NCI-H146 (cell line): ENCODE data around the gene CPEB3.

ENCODE experiments used
- DNase-seq: peaks from one replicate; lab custom pipeline; 2025; lab: John Stamatoyannopoulos, UW

The CPEB3 gene

GRCh38 chr10:92213049-92213448 is 77.8 kb downstream of the CPEB3 start:
- DNase-seq, result no peak

DNA sequence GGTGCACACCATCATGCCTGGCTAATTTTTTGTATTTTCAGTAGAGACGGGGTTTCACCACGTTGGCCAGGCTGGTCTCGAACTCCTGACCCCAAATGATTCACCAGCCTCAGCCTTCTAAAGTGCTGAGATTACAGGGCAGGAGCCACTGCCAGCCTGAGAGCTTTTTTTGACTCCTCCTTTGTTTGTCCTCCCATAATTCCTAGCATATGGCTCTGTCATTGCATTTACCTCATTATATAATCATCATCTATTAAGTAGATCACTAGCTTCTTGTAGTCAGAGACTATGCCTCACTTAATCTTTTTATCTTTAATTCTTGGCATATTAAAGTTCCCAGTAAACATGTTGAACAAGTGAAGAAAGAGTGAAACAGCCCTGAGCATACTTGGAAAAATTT is 82.1 kb downstream of the CPEB3 start:
- DNase-seq, result no peak

DNA sequence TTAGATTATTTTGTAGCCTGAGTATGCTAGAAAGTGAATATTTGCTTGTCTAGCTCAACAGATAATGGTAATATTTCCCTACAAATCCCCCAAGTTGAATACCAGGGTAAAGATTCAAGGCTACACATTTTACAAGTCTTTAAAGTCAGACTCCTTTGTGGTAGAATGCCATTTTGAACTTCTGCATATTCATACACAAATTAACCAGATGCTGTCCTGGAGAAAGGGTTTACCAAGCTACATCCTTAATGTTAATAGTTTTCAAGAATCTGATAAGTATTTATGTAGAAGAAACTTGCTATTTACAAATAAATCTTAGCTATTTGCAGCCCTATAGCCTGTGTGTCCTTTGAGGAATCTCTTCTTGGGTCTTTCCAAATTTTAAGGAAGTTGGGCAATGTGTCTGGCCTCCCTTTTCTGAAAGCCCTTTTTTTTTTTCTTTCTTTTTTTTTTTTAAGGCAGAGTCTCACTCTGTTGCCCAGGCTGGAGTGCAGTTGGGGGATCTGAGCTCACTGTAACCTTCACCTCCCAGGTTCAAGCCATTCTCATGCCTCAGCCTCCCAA is 82.6 kb downstream of the CPEB3 start:
- DNase-seq, result no peak

DNA sequence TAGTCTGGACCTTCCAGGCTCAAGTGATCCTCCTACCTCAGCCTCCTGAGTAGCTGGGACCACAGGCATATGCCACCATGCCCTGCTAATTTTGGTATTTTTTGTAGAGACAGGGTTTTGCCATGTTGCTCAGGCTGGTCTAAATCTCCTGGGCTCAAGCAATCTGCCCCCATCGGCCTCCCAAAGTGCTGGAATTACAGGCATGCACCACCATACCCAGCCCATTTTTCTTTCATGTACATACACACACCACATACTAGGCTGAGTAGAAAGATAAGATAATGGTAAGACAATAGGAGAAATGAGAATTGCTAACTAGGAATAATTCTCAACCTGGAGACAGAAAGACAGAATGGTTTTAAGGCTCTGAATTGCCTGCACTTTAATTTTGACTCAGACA is 83.8 kb downstream of the CPEB3 start:
- DNase-seq, result no peak

- DNase-seq, result peak; percentile 88
These were observed 86.8 kb downstream of the CPEB3 start for GRCh38 chr10:92203919-92204623.

DNA sequence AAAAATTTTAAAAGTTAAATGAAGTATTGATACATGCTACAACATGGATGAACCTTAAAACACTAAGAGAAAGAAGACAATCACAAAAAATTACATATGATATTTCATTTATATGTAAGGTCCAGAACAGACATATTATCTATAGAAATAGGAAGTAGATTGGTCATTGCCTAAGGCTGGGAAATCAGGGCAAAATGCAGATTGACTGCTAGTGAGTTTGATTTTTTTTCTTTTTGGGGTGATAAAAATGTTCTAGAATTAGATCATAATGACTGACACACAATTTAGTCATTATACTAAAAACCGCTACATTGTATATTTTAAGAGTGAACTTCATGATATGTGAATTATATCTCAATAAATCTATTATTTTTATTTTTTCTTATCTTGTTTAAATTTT is 88.3 kb downstream of the CPEB3 start:
- no peak for DNase-seq

GRCh38 chr10:92200564-92200963 is 90.3 kb downstream of the CPEB3 start:
- DNase-seq, result no peak

- DNase-seq, result no peak
These were observed 103.8 kb downstream of the CPEB3 start for GRCh38 chr10:92187101-92187500.

DNA sequence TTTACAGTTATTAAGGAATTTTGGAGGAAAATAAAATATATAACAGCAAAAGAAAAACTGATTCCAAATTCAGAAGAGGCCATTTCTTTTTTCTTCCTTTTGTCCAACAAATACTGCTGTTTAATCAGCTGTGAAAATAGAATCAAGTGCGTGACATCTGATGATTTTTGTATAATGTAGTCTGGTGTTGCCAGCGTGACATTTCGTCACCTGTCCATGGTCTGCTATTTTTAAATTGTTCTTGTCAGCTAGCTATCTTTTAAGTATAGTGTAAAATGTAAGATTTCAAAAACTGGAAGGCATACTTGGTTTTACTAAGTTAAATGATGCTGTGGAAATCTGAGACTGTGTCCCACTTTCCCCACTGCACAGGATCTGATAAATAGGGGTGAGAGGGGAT is 105.9 kb downstream of the CPEB3 start:
- peak; percentile 82 for DNase-seq

DNA sequence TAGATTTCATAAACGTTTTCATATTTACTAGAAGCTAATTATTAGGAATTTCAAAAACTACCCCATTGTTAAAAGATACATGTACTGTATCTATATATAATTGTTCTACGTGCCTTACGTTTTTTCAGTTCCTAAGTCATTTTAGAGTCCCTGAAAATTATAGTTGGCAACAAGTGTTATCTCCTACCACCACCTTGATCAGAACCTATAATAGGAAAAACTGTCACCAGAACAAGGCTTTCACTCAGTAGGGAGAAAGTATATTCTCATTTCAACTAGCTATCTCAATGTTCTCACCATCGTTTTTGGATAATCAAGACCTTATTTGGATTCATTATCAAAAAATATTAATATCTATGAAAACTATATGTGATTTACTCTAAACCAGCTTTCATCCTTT is 107.7 kb downstream of the CPEB3 start:
- DNase-seq, result no peak

DNA sequence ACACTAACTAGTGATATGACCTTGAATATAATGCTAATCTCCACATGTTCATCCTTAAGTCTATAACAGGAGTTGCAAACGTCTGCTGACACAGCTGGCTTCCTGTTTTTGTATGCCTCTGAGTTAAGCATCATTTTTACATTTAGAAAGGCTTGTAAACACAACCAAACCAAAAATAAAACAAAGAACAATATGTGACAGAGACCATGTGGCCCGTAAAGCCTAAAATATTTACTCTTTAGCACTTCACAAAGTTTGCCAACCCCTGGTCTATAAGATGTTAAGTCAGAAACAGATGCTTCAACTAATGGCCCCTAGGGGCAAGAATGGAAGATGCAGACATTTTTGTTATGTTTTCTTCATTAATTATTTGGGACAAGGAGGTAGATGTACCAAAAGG is 109.3 kb downstream of the CPEB3 start:
- no peak for DNase-seq

DNA sequence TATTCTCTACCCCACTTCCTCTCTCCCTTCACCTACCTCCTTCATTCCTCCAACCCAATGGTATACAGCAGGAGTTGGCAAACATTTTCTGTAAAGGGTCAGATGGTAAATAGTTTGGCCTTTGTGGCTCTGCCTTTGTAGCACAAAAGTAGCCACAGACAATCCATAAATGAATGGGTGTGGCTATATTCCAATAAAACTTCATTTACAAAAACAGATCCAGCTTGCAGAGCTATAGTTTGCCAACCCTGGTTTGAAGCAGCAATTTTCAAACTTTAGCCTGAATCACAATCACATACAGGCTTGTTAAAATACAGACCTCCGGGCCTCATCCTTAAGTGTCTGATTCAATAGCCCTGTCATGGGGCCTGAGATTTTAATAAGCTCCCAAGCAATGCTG is 110.5 kb downstream of the CPEB3 start:
- DNase-seq, result peak; percentile 16

DNA sequence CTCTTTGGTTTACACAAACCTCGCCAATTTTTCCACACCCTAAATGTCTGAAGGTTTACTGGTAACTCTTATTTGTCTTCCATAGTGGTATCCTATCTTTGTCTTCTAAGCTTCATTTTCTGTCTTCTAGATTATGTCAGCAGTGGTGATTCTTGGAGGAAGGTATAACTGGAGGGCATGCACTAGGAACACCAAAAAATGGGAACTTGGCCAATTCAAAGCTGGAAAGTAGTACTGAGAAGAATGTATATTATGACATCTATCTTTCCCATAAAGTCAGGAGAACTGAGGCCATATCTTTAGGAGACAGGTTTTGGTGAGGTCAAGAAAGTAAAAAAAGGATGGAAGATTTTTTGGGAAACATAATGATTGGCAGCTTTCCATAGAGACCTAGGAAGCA is 113.3 kb downstream of the CPEB3 start:
- DNase-seq, result no peak

GRCh38 chr10:92175164-92175563 is 115.7 kb downstream of the CPEB3 start:
- no peak for DNase-seq

- no peak for DNase-seq
These were observed 116.9 kb downstream of the CPEB3 start for GRCh38 chr10:92173996-92174395.

GRCh38 chr10:92164036-92164696 is 126.7 kb downstream of the CPEB3 start:
- DNase-seq, result no peak

DNA sequence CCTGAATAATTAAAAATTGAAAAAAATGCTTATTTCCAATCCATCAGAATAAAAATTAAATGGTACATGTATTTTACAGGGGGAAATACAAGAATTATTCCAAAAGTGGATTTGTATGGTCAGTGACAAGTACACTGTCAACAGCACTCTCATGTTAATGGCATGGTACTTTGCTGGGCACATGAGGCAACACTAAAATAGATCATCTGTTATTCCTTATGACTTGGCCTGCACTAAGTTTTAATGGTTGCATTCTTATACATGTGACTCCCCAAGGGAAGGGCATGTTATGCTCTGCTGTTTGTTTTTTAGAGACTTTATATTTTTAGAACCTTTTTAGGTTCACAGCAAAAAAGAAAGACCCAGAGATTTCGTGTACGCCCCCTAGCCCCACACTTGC is 128.3 kb downstream of the CPEB3 start:
- no peak for DNase-seq

- no peak for DNase-seq
These were observed 133.8 kb downstream of the CPEB3 start for GRCh38 chr10:92156874-92157773.

GRCh38 chr10:92150823-92151222 is 140.1 kb downstream of the CPEB3 start:
- DNase-seq, result no peak

DNA sequence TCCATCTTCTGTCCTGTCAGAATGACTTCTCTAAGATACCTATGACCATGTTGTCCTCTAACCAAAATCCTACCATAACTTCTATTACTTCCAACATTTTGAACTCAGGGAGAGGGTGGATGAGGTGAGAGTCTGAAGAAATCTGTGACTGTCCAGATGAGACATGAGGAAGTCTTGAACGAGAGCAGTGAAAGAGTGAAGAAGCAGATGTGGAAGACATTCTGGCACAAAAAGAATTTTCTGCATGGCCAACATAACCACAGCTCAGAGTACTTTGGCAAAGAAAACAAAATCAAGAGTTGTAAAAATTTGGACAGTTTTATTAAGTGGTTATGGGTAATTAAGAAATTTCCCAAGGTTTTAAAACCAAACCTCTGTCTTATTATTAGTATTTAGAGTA is 141.6 kb downstream of the CPEB3 start:
- DNase-seq, result no peak

DNA sequence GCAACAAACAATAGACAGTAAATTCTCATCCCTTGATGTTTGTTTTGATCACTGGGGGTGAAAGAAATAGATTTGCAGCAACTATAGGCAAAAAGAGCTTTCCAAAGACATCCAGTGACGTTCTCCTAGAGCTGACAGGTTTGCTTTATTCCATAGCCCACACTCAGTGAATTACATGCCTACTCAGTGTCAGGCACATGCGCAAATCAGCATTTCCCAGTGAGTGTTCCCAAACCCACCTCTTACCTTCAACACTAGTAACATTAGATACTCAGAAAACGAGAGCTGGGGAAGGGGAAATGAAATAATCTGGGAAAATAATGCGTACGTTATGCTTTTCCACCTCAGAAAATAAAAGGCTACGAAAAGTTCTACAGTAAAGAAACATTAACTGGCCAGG is 144.1 kb downstream of the CPEB3 start:
- DNase-seq, result no peak

DNA sequence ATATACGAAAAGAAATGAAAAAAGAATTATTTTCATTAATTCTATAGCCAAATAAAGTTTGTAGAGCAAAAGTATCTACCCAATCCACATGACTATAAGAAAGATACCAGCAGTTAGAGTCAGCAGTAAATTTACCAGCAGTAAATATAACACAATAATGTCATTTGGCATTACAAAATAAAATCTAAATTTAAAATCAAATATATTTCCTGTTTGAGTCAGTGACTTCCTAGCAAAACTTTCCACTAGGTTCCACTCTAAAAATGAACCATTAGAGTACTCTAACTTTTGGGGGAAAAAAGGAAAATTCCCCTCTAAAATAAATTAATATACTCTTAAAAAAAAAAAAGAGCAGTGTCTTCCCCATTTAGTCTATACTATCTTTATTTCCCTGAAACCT is 144.8 kb downstream of the CPEB3 start:
- DNase-seq, result no peak

DNA sequence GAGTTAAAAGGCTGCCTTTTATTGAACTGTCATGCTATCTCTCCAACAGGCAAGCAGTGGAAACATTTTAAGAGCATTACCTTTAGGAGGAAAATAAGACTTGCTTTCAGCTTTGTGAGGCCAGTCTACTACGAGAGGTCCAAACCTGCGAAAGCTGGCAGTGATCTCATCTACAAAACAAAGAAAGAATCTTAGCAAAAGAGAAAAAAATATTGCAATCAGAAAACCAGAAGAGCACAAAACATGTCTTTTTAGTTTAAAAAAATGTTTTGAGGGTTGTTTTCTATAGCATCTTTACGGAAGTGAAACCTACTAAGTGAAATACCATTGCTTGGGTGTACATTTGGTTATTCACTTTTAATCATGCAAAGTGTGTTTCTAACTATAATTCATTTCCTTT is 147.9 kb downstream of the CPEB3 start:
- no peak for DNase-seq
